GM12874 (cell line): ENCODE measurements around the gene PCYT1A.

Source experiments
- TF ChIP-seq, protein P1 (sequence below): IDR thresholded peaks from 2 replicates; pipeline ENCODE4 v1.5.1; 2011; ENCODE audit warnings: low read depth, mild to moderate bottlenecking, control low read depth, low read length, moderate library complexity; ENCODE audit not compliant: insufficient read depth

The PCYT1A gene

DNA sequence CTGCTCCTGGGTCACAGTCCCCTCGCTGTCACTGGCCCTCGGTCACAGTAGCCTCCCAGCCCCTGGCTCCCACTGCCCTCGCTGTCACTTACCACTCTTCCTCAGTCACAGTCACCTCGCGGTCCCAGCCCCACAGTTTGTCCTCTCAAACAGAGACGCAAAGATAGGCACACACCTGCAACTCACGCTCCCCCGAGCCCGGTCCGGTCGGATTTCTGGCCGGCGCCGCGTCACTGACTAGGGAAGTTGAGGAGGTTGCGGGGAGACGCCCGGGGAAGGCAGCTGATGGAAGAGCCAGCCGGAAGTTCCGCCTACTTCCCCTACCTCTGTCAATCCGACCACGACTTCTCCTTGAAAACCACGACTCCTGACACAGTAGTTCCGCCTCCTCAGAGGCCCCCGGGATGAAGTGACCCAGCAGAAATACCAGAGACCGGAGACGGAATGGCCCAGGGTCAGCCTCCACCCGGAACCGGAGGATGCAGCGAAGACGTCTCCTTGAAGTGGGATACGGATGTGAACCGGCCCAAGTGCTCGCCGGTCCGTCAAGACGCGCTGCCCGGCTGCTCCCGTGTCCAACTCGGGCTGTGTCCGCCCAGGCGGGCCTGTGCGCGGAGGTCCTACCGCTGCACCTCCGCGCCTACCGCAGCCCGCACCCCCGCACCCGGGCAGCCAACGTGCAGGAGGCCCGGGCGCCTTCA, at the start of gene PCYT1A:
PCYT1A (minus strand) TSS at position 287 of the 701 bp plus-strand sequence. CDS start 17,195 bp downstream, outside the sequence.
- TF ChIP-seq, protein P1, sequence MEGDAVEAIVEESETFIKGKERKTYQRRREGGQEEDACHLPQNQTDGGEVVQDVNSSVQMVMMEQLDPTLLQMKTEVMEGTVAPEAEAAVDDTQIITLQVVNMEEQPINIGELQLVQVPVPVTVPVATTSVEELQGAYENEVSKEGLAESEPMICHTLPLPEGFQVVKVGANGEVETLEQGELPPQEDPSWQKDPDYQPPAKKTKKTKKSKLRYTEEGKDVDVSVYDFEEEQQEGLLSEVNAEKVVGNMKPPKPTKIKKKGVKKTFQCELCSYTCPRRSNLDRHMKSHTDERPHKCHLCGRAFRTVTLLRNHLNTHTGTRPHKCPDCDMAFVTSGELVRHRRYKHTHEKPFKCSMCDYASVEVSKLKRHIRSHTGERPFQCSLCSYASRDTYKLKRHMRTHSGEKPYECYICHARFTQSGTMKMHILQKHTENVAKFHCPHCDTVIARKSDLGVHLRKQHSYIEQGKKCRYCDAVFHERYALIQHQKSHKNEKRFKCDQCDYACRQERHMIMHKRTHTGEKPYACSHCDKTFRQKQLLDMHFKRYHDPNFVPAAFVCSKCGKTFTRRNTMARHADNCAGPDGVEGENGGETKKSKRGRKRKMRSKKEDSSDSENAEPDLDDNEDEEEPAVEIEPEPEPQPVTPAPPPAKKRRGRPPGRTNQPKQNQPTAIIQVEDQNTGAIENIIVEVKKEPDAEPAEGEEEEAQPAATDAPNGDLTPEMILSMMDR, result no peak

DNA sequence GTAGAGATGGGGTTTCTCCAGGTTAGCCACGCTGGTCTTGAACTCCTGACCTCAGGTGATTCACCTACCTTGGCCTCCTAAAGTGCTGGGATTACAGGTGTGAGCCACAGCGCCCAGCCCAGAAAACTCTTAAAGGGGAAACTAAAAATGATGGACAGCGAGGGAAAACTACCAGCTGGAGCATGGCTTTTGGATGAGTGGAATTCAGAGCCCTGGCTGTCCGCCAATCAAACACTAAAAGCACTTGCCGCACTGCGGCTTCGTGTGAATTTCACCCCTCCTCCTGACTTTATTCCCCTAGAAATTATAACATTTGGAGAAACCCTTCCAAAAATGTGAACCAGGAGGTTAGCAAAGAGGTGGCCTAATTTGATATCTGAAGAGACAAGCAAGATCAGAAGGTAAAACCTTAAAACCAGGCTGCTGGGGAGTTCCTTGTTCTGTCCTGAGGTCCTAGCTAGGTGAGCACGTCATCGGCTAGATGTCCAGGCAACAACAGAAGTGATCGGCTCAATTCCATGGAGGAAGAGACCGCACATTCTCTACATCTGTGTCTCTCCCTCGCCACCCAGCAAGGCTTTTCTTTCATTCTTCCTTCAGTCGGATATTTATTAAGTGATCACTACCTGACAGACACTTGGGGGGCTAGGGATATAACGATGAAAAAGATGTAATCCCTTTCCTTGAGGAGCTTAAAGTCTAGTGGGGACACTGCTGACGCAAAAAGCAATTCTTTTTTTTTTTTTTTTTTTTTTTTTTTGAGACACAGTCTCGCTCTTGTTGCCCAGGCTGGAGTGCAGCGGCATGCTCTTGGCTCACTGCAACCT, 49.0 kb upstream of the PCYT1A start:
- TF ChIP-seq, protein P1, result no peak

DNA sequence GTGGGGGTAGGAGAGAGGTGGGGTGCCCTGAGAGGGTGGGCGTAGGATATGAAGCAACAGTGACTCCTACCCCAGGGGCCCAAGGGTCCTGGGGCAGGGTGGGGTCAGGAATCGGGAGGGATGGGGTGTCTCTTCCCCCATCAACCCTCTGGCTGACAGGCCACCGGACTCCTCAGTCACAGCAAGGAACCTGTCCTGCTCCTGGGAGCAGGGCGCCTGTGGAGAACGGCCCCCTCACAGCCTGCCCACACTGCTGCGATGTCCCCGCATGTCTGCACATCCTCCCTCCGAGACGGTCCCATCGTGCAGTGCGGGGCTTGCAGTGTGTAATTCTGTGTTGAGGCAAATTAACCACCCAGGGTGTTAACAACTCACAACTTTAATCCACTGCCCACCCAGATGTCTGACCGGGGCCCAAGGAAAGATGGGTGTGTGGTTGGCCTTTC, 48.0 kb upstream of the PCYT1A start:
- TF ChIP-seq, protein P1, result no peak

DNA sequence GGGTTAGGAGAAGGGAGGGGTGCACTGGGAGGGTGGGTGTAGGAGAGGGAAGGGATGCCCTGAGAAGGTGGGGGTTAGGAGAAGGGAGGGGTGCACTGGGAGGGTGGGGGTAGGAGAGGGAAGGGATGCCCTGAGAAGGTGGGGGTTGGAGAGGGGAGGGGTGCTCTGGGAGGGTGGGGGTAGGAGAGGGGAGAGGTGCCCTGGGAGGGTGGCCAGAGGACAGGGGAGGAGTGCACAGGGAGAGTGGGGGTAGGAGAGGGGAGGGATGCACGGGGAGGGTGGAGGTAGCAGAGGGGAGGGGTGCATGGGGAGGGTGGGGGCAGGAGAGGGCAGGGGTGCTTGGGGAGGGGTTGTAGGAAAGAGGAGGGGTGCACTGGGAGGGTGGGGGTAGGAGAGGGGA, 47.5 kb upstream of the PCYT1A start:
- TF ChIP-seq, protein P1, result no peak

DNA sequence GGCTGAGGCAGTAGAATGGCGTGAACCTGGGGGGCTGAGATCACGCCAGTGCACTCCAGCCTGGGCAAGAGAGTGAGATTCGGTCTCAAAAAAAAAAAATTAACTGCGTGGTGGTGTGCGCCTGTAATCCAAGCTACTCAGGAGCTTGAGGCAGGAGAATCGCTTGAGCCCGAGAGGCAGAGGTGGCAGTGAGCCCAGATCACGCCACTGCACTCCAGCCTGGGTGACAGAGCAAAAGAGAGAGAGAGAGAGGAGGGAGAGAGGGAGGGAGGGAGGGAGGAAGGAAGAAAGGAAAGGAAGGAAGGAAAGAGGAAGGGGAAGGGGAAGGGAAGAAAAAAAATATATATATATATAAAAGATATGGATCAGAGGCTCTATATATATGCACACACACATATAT, 44.6 kb upstream of the PCYT1A start:
- TF ChIP-seq, protein P1, result no peak

DNA sequence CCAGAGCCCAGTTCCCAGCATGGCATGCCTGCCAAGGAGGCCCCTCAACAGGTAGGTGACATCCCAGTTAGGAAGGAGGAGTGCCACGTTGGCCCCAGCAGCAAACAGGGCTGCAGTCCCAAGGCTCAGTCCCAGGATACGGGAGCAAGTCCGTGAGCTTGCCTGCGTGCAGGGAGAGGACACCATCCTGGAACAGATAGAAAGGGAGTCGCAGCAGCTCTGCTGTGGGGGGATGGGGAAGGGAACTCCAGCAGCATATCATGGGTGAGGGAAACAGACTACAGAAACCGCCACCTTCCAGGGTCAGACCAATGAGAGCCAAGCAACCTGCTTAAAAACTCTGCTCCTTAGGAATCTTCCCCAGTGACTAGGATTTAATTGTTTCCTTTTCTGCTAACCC, 39.9 kb upstream of the PCYT1A start:
- TF ChIP-seq, protein P1, result no peak

DNA sequence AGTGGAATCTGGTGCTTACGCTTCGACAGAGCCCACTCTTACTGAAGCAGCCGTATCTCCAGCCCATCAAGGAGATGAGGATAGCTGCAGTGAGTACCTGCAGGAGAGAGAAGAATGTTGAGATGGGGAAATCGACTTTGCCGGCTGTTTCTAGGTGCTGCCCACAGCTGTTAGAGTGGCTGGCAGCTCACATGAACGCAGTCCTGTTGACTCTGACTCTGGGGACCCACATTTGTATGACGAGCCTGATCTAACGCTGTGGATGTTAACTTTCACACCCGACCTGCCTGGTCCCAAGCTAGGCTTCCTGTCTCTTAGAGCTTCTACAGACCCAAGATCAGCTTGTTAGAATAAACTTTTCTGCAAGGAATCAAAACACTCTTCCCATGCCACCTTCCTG, 39.4 kb upstream of the PCYT1A start:
- TF ChIP-seq, protein P1, result no peak
